OCI-LY1 (cell line): ENCODE measurements around the gene SPTB.

Source experiments
- H2AFZ ChIP-seq: fragments of 200-600 bp; sonication (generic), shearing (Covaris generic); 2 replicates; pipeline ENCODE4 v1.6.0; 2014; ENCODE audit warnings: antibody characterized with exemption, mild to moderate bottlenecking, low read length
- H3F3A ChIP-seq: fragments of 200-600 bp; sonication (generic), shearing (Covaris generic); 2 replicates; pipeline ENCODE4 v1.6.0; 2014; ENCODE audit warnings: mild to moderate bottlenecking, antibody characterized with exemption, low read length, moderate library complexity; ENCODE audit not compliant: insufficient read depth
- H3K27ac ChIP-seq: fragments of 200-600 bp; sonication (generic); 2 replicates; pipeline ENCODE4 v1.5.1; 2014; ENCODE audit warnings: low read length, mixed run types, mild to moderate bottlenecking, low read depth; ENCODE audit not compliant: poor library complexity, severe bottlenecking
- H3K27me3 ChIP-seq: fragments of 200-600 bp; sonication (generic); 2 replicates; pipeline ENCODE4 v1.6.0; 2014; ENCODE audit warnings: antibody characterized with exemption, mild to moderate bottlenecking, low read length, moderate library complexity; ENCODE audit not compliant: insufficient read depth
- H3K36me3 ChIP-seq: fragments of 200-600 bp; sonication (generic); 2 replicates; pipeline ENCODE4 v1.6.1; 2014; ENCODE audit warnings: mild to moderate bottlenecking, antibody characterized with exemption, low read length, moderate library complexity, mixed read lengths; ENCODE audit not compliant: insufficient read depth
- H3K4me1 ChIP-seq: fragments of 200-600 bp; sonication (generic); 2 replicates; pipeline ENCODE4 v1.5.1; 2014; ENCODE audit warnings: mild to moderate bottlenecking, low read length, moderate library complexity; ENCODE audit not compliant: insufficient read depth, severe bottlenecking
- H3K4me2 ChIP-seq: fragments of 200-600 bp; sonication (generic), shearing (Covaris generic); 2 replicates; pipeline ENCODE4 v1.6.1; 2014; ENCODE audit warnings: low read length
- H3K4me3 ChIP-seq: fragments of 200-600 bp; sonication (generic); 2 replicates; pipeline ENCODE4 v1.5.1; 2014; ENCODE audit warnings: low read length, low read depth, mild to moderate bottlenecking, mixed read lengths; ENCODE audit not compliant: poor library complexity, severe bottlenecking
- H3K79me2 ChIP-seq: fragments of 200-600 bp; shearing (Covaris generic); 2 replicates; pipeline ENCODE4 v1.6.1; 2016; ENCODE audit warnings: mixed run types, low read length, mixed read lengths; ENCODE audit not compliant: insufficient read depth
- H3K9ac ChIP-seq: fragments of 200-600 bp; sonication (generic), shearing (Covaris generic); 2 replicates; pipeline ENCODE4 v1.6.1; 2014; ENCODE audit warnings: mild to moderate bottlenecking, low read length, mixed read lengths
- H3K9me2 ChIP-seq: fragments of 200-600 bp; sonication (generic), shearing (Covaris generic); 2 replicates; pipeline ENCODE4 v1.6.1; 2014; ENCODE audit warnings: low read depth, mild to moderate bottlenecking, low read length, mixed read lengths
- H3K9me3 ChIP-seq: fragments of 200-600 bp; shearing (Covaris generic); 2 replicates; pipeline ENCODE4 v1.6.1; 2014; ENCODE audit warnings: low read length, mixed read lengths
- H4K20me1 ChIP-seq: fragments of 200-600 bp; sonication (generic), shearing (Covaris generic); 2 replicates; pipeline ENCODE4 v1.6.0; 2016; ENCODE audit warnings: mild to moderate bottlenecking, low read length; ENCODE audit not compliant: insufficient read depth
- CTCF ChIP-seq: fragments of 200-600 bp; sonication (generic), shearing (Covaris generic); IDR thresholded peaks from 2 replicates; pipeline ENCODE4 v1.5.1; 2017; ENCODE audit warnings: mild to moderate bottlenecking, antibody characterized with exemption, low read length, moderate library complexity, mixed read lengths
- EZH2 ChIP-seq: fragments of 200-600 bp; sonication (generic), shearing (Covaris generic); IDR thresholded peaks from 2 replicates; pipeline ENCODE4 v1.8.0; 2017; ENCODE audit warnings: borderline replicate concordance, mixed run types, mild to moderate bottlenecking, antibody characterized with exemption, low read length, moderate library complexity, mixed read lengths

The SPTB gene

GRCh38 chr14:64726585-64726890, 153.2 kb downstream of the SPTB start:
- TF ChIP-seq EZH2 (no peak), CTCF (no peak)
- no peak overlapping the region for H3K9ac ChIP-seq
- no peaks in the 10 kb centered on the region for H3K4me1 ChIP-seq
- no peaks in the 10 kb centered on the region; the same call in 1 of the 2 replicates for H3K27me3 ChIP-seq
- no peak overlapping the region for H3K4me3 ChIP-seq
- no peaks in the 10 kb centered on the region for H3K36me3 ChIP-seq
- H2AFZ ChIP-seq, result no peak overlapping the region
- no peaks in the 10 kb centered on the region for H3F3A ChIP-seq
- H3K27ac ChIP-seq, result no peak overlapping the region
- no peak overlapping the region for H3K4me2 ChIP-seq
- H3K79me2 ChIP-seq, result no peaks in the 10 kb centered on the region
- no peaks in the 10 kb centered on the region for H4K20me1 ChIP-seq
- H3K9me3 ChIP-seq, result no peaks in the 10 kb centered on the region
- H3K9me2 ChIP-seq, result no peaks in the 10 kb centered on the region

DNA sequence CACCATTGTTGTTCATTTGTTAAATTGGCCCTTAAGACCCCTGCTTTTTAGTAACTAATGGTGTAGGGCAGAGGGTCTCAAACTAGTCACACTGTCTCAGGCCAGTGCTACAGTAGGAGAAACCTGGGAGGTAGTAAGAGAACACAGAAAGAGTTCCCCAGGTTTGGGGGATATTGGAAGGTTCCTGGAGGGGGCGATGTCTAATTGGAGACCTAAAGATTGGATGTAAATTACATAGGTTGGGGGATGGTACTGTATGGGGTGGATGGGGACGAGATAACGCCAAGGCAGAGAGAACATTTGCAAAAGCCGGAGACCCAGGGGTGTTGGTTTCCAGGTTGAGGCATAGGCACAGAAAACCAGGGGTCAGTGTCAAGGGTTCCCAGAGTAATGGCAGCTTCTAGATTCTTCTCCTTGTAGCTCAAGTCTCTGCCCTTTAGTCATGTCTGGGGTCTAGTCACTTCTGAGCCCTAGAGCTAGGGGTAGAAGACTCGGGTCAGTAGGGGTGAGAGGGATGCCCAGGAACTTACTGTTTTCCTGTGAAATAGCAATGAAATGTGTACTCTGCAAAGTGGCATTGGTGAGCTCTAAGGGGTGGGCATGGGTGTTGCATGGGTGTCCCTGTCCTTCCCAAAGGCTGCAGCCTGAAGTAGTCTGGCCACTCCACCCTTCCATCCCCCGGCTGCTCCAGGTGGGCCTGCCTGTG, 153.7 kb downstream of the SPTB start:
- Histone ChIP-seq H3F3A (no peaks in the 10 kb centered on the region), H3K79me2 (no peaks in the 10 kb centered on the region), H3K4me2 (no peak overlapping the region), H3K27me3 (no peaks in the 10 kb centered on the region; the same call in 1 of the 2 replicates), H2AFZ (no peak overlapping the region), H3K9me2 (no peaks in the 10 kb centered on the region), H3K36me3 (no peaks in the 10 kb centered on the region), H3K4me1 (no peaks in the 10 kb centered on the region), H4K20me1 (no peaks in the 10 kb centered on the region), H3K4me3 (no peak overlapping the region), H3K9me3 (no peaks in the 10 kb centered on the region), H3K27ac (no peak overlapping the region), H3K9ac (no peak overlapping the region)
- no peak for TF ChIP-seq CTCF
- TF ChIP-seq EZH2, result no peak

- no peak overlapping the region for H3K27ac ChIP-seq
- TF ChIP-seq EZH2 (no peak), CTCF (no peak)
- no peak overlapping the region for H3K4me3 ChIP-seq
- no peaks in the 10 kb centered on the region; the same call in 1 of the 2 replicates for H3K27me3 ChIP-seq
- H3K9me3 ChIP-seq, result no peaks in the 10 kb centered on the region
- H3K79me2 ChIP-seq, result no peaks in the 10 kb centered on the region
- H3F3A ChIP-seq, result no peaks in the 10 kb centered on the region
- H3K4me2 ChIP-seq, result no peak overlapping the region
- H2AFZ ChIP-seq, result no peak overlapping the region
- H3K9ac ChIP-seq, result no peak overlapping the region
- H4K20me1 ChIP-seq, result no peaks in the 10 kb centered on the region
- H3K4me1 ChIP-seq, result no peaks in the 10 kb centered on the region
- H3K9me2 ChIP-seq, result no peaks in the 10 kb centered on the region
- no peaks in the 10 kb centered on the region for H3K36me3 ChIP-seq
These were observed 154.4 kb downstream of the SPTB start for GRCh38 chr14:64725261-64725815.
